ENCODE results near the gene ADAM22. TPM values are rescaled to one million over a fixed set of nuclear protein-coding genes. Genes with fewer than 3 reads are reported as not detected.

ADAM22 gene
- total RNA-seq, 1 donor from 2014 or later = 3.0 TPM

DNA sequence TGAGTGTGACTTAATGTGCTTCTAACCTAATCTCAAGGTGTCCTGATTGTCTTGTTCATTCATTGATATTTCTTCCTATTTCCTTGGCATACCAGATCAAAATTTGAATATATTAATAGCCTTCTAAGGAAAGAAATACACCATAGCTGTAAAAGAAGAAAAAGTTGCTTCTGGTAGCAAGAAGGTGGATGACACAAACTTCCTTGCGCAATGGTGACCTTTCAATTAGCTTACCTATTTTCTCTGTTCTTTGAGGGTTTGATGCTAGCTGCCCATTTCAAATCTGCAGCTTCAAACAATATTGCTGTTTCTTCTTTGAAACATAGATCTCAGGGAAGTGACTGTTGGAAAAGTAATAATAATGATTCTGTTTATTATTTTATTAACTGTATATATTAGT lies 108.8 kb downstream of the ADAM22 start:
- H3K9me3 Mint-ChIP-seq (ENCODE audit: unreplicated experiment) = no peaks in the 10 kb centered on the region
- H3K36me3 Mint-ChIP-seq (ENCODE audit: unreplicated experiment) = no peaks in the 10 kb centered on the region
- H3K4me1 Mint-ChIP-seq (ENCODE audit: unreplicated experiment) = peaks cover 3% of the 10 kb centered on the region
- H3K27me3 Mint-ChIP-seq (ENCODE audit: unreplicated experiment) = peaks cover 3% of the 10 kb centered on the region
- no peak overlapping the region for H3K4me3 Mint-ChIP-seq (ENCODE audit: unreplicated experiment)
- DNase-seq (ENCODE audit: extremely low spot score, unreplicated experiment) = no peak
- TF ChIP-seq, protein P1, sequence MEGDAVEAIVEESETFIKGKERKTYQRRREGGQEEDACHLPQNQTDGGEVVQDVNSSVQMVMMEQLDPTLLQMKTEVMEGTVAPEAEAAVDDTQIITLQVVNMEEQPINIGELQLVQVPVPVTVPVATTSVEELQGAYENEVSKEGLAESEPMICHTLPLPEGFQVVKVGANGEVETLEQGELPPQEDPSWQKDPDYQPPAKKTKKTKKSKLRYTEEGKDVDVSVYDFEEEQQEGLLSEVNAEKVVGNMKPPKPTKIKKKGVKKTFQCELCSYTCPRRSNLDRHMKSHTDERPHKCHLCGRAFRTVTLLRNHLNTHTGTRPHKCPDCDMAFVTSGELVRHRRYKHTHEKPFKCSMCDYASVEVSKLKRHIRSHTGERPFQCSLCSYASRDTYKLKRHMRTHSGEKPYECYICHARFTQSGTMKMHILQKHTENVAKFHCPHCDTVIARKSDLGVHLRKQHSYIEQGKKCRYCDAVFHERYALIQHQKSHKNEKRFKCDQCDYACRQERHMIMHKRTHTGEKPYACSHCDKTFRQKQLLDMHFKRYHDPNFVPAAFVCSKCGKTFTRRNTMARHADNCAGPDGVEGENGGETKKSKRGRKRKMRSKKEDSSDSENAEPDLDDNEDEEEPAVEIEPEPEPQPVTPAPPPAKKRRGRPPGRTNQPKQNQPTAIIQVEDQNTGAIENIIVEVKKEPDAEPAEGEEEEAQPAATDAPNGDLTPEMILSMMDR (IDR thresholded peaks at IDR 0.05) = no peak
- no peak overlapping the region for H3K27ac Mint-ChIP-seq (ENCODE audit: unreplicated experiment)

DNA sequence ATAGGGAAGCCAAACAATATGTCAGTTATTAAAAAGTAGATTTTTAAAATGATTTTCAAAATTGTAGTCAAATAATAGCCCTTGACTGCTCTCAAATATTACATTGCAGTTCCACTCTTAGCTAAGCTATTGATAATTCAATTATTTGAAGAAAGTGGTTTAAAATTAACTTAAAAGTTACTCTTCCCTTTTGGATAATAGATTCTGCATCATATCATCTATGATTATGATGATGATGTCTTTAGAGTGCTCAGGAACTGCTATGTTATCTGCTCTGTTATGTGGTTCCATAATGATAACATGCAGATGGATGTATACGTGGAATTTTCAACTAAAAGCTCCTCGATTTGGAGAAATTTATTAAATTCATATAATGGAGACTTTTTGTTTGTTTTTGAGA lies 110.0 kb downstream of the ADAM22 start:
- H3K27me3 Mint-ChIP-seq (ENCODE audit: unreplicated experiment) = peaks cover 3% of the 10 kb centered on the region
- H3K9me3 Mint-ChIP-seq (ENCODE audit: unreplicated experiment) = no peaks in the 10 kb centered on the region
- peaks cover 3% of the 10 kb centered on the region for H3K4me1 Mint-ChIP-seq (ENCODE audit: unreplicated experiment)
- H3K36me3 Mint-ChIP-seq (ENCODE audit: unreplicated experiment) = no peaks in the 10 kb centered on the region
- no peak overlapping the region for H3K27ac Mint-ChIP-seq (ENCODE audit: unreplicated experiment)
- H3K4me3 Mint-ChIP-seq (ENCODE audit: unreplicated experiment) = no peak overlapping the region
- DNase-seq (ENCODE audit: extremely low spot score, unreplicated experiment) = no peak
- TF ChIP-seq, protein P1 (IDR thresholded peaks at IDR 0.05) = no peak

DNA sequence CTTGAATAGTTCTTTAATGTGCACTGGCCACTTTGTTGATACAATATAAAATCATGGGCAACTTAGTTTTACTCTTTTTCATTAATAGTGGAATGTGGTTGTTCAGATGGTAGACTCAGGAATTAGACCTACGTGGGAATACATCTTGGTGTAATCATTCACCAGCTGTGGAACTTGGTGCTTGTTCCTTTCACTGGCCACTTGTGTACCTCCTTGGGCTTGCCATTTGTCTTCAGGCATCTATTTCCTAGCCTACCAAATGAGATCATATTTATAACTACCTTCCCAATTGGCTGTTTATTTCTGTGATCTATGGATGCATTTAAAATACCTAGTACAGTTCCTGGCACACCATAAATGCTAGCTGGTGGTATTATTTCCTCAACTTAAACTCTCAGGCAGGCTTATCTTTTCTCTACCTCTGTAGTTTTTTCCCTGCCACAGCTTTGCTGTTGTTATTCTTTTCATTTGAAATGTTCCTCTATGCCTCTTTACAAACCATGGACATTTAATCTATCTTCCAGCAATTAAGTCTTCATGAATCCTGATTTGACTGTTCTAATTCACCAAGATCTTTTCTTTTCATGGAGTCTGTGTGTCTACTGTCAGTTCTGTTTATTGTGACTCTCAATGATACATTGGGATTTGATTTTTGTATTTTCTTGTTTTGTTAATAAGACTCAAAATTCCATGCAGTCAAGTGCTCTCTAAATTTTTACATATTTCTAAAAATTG lies 113.0 kb downstream of the ADAM22 start:
- H3K27ac Mint-ChIP-seq (ENCODE audit: unreplicated experiment) = no peak overlapping the region
- H3K9me3 Mint-ChIP-seq (ENCODE audit: unreplicated experiment) = no peaks in the 10 kb centered on the region
- no peak for DNase-seq (ENCODE audit: extremely low spot score, unreplicated experiment)
- peaks cover 1% of the 10 kb centered on the region for H3K4me1 Mint-ChIP-seq (ENCODE audit: unreplicated experiment)
- TF ChIP-seq, protein P1 (IDR thresholded peaks at IDR 0.05) = no peak
- H3K4me3 Mint-ChIP-seq (ENCODE audit: unreplicated experiment) = no peak overlapping the region
- H3K27me3 Mint-ChIP-seq (ENCODE audit: unreplicated experiment) = peaks cover 3% of the 10 kb centered on the region
- H3K36me3 Mint-ChIP-seq (ENCODE audit: unreplicated experiment) = no peaks in the 10 kb centered on the region

DNA sequence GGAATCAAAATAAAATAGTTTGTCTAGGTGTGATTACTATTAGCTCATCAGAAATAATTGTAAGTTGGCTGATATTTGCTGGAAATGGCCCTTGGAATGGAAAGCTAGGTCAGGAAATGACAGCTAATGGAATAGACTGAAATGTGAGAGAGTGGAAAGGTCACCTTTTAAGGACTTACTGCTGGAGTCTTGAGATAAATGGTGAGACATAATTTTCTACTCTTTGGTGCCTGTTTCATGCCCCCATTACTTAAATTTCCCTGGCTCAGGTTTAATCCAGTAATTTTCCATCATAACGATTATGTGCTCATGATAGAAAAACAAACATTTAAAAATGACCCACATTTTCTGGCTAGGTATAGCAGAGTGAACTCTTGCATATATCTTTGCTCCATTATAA lies 123.6 kb downstream of the ADAM22 start:
- Mint-ChIP-seq H3K36me3 (ENCODE audit: unreplicated experiment) (no peaks in the 10 kb centered on the region), H3K9me3 (ENCODE audit: unreplicated experiment) (no peaks in the 10 kb centered on the region)

DNA sequence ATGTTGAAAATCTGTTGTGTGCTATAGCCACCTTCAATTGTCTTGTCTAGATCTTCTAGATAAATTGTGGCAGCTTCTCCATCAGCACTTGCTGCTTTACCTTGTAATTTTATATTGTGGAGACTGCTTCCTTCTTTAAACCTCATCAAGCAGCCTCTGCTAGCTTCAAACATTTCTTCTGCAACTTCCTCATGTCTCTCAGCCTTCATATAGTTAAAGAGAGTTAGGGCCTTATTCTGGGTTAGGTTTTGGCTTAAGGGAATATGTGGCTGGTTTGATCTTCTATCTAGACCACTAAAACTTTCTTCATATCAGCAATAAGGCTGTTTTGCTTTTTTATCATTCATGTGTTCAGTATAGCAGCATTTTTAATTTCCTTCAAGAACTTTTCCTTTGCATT lies 128.2 kb downstream of the ADAM22 start:
- no peak for DNase-seq (ENCODE audit: extremely low spot score, unreplicated experiment)
- no peak overlapping the region for H3K27ac Mint-ChIP-seq (ENCODE audit: unreplicated experiment)
- H3K27me3 Mint-ChIP-seq (ENCODE audit: unreplicated experiment) = no peaks in the 10 kb centered on the region
- H3K4me1 Mint-ChIP-seq (ENCODE audit: unreplicated experiment) = no peaks in the 10 kb centered on the region
- H3K9me3 Mint-ChIP-seq (ENCODE audit: unreplicated experiment) = no peaks in the 10 kb centered on the region
- no peaks in the 10 kb centered on the region for H3K36me3 Mint-ChIP-seq (ENCODE audit: unreplicated experiment)
- H3K4me3 Mint-ChIP-seq (ENCODE audit: unreplicated experiment) = no peak overlapping the region
- TF ChIP-seq, protein P1 (IDR thresholded peaks at IDR 0.05) = no peak

More for the DNA sequence above, 123.6 kb downstream of the ADAM22 start:
- TF ChIP-seq, protein P1 (IDR thresholded peaks at IDR 0.05) = no peak
- Mint-ChIP-seq H3K4me1 (ENCODE audit: unreplicated experiment) (no peaks in the 10 kb centered on the region), H3K4me3 (ENCODE audit: unreplicated experiment) (no peak overlapping the region), H3K27me3 (ENCODE audit: unreplicated experiment) (no peaks in the 10 kb centered on the region), H3K27ac (ENCODE audit: unreplicated experiment) (no peak overlapping the region)
- no peak for DNase-seq (ENCODE audit: extremely low spot score, unreplicated experiment)

Data from osteocyte (in vitro differentiated cells).